ENCODE measurements around the gene GFOD2.

DNA sequence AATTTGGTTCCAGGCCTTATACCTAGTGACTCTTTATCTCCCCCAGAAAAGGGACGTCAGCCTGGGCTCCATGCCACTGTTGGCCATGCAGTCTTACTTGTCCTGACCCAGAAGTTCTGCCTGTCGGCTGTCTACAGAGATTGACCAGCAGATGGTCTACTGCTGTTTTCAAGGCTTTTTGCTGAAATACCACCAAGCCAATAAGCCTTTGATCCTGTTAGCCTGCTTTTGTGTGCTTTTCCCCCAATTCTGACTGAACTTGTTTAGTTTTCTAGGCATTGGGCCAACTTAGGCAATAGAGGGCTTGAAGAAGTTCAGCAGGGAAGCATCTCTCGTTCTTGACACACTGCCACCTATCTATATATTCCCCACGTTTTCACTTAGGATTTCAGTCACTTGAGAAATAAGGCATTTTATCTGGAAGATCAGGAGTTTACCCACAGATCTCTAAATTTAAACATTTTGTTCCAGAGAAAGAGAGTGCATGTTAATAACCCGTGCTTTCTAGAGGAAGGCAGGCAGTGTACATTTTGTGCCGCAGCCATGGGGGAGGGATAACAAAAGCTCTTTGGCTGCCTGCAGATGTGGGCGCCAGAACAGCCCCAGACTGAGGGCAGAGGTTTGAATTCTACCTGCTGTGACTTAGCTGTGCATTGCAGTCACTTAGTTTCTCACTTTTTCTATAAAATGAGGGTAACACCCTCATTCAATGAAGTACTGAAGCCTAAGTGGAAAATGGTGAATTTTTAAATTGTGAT lies 86.5 kb downstream of the GFOD2 start:
- TF ChIP-seq, protein P1, sequence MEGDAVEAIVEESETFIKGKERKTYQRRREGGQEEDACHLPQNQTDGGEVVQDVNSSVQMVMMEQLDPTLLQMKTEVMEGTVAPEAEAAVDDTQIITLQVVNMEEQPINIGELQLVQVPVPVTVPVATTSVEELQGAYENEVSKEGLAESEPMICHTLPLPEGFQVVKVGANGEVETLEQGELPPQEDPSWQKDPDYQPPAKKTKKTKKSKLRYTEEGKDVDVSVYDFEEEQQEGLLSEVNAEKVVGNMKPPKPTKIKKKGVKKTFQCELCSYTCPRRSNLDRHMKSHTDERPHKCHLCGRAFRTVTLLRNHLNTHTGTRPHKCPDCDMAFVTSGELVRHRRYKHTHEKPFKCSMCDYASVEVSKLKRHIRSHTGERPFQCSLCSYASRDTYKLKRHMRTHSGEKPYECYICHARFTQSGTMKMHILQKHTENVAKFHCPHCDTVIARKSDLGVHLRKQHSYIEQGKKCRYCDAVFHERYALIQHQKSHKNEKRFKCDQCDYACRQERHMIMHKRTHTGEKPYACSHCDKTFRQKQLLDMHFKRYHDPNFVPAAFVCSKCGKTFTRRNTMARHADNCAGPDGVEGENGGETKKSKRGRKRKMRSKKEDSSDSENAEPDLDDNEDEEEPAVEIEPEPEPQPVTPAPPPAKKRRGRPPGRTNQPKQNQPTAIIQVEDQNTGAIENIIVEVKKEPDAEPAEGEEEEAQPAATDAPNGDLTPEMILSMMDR (IDR thresholded peaks at IDR 0.05) = no peak
- TF ChIP-seq POLR2A (IDR thresholded peaks at IDR 0.05) (no peak), POLR2AphosphoS5 (IDR thresholded peaks at IDR 0.05) (no peak), EP300 (IDR thresholded peaks at IDR 0.05; ENCODE audit: low read depth) (no peak)

Measured in transverse colon (tissue), 4 donors.